ENCODE measurements around the gene AMHR2.

AMHR2 gene

GRCh38 chr12:53461059-53461458 is 37.4 kb downstream of the AMHR2 start:
- H3K4me3 ChIP-seq (replicated peaks; ENCODE audit: low read depth, low read length): no peak overlapping the region
- DNase-seq (ENCODE audit: extremely low read depth, low read depth): no peak
- no peak for TF ChIP-seq CTCF (IDR thresholded peaks at IDR 0.05; ENCODE audit: low read depth, low read length, missing control alignments)

GRCh38 chr12:53461591-53461990 is 37.9 kb downstream of the AMHR2 start:
- no peak for TF ChIP-seq CTCF (IDR thresholded peaks at IDR 0.05; ENCODE audit: low read depth, low read length, missing control alignments)
- no peak overlapping the region for H3K4me3 ChIP-seq (replicated peaks; ENCODE audit: low read depth, low read length)
- no peak for DNase-seq (ENCODE audit: extremely low read depth, low read depth)

- no peak for DNase-seq (ENCODE audit: extremely low read depth, low read depth)
- TF ChIP-seq CTCF (IDR thresholded peaks at IDR 0.05; ENCODE audit: low read depth, low read length, missing control alignments): no peak
- H3K4me3 ChIP-seq (replicated peaks; ENCODE audit: low read depth, low read length): no peak overlapping the region
Observed at GRCh38 chr12:53462935-53463334, 39.3 kb downstream of the AMHR2 start.

GRCh38 chr12:53463802-53464560 is 40.3 kb downstream of the AMHR2 start:
- DNase-seq (ENCODE audit: extremely low read depth, low read depth): no peak
- H3K4me3 ChIP-seq (replicated peaks; ENCODE audit: low read depth, low read length): no peak overlapping the region
- TF ChIP-seq CTCF (IDR thresholded peaks at IDR 0.05; ENCODE audit: low read depth, low read length, missing control alignments): no peak

GRCh38 chr12:53464685-53465418 is 41.2 kb downstream of the AMHR2 start:
- no peak for DNase-seq (ENCODE audit: extremely low read depth, low read depth)
- no peak overlapping the region for H3K4me3 ChIP-seq (replicated peaks; ENCODE audit: low read depth, low read length)
- no peak for TF ChIP-seq CTCF (IDR thresholded peaks at IDR 0.05; ENCODE audit: low read depth, low read length, missing control alignments)

GRCh38 chr12:53465679-53466078 is 42.0 kb downstream of the AMHR2 start:
- no peak overlapping the region for H3K4me3 ChIP-seq (replicated peaks; ENCODE audit: low read depth, low read length)
- TF ChIP-seq CTCF (IDR thresholded peaks at IDR 0.05; ENCODE audit: low read depth, low read length, missing control alignments): no peak
- DNase-seq (ENCODE audit: extremely low read depth, low read depth): no peak

Data from HFF-Myc (cell line).